ENCODE measurements around the gene EEIG2.

The EEIG2 gene

DNA sequence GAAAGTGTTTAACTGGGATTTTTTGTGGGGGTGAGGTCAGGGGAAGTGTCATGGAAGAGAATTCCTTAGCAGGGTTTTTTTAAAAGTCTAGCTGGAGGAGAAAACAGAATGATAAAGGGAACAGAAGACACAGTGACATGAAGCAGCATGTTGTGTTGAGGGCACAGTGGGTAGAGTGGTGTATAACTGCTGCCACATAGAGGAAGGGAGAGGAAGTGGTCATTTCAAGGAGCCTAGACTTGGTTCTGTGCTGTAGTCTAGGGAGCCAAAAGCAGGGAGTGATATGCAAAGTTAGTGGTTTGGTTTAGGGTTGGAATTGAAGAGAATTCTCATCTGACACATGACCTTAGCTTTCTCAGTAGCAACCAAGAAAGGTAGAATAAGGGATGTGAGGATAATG, 10.2 kb downstream of the EEIG2 start:
- H3K4me1 ChIP-seq (ENCODE audit: control insufficient read depth, insufficient read depth, low read length): no peaks in the 10 kb centered on the region
- no peaks in the 10 kb centered on the region for H3K36me3 ChIP-seq (ENCODE audit: control insufficient read depth, insufficient read depth, low read length)
- H3K27me3 ChIP-seq (ENCODE audit: control insufficient read depth, insufficient read depth, low read length): no peaks in the 10 kb centered on the region
- no peak overlapping the region for H3K4me3 ChIP-seq (ENCODE audit: low read length)
- no peak overlapping the region for H3K27ac ChIP-seq (ENCODE audit: low read depth, low read length)
- no peak overlapping the region for H3K9ac ChIP-seq (ENCODE audit: low read length)

DNA sequence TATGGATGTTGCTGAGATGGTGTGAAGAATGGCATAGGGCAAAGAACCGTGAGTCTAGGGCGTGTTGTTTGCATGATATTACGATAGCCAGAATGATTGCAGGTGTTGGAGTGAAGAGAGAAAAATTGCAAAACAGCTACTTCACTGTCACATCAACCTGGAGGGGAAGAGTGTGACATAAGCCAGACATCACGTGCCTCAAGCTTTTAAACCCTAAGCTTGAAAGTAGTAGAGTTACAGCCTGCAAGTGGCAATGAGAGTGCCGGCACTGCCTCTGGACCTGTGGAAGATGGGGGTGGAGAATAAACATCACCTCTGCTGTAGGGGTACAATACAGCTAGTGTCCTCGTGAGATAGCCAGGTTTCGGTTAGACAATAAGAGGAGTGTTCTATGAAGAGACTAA, 11.1 kb downstream of the EEIG2 start:
- no peaks in the 10 kb centered on the region for H3K27me3 ChIP-seq (ENCODE audit: control insufficient read depth, insufficient read depth, low read length)
- no peak overlapping the region for H3K27ac ChIP-seq (ENCODE audit: low read depth, low read length)
- H3K4me3 ChIP-seq (ENCODE audit: low read length): peak overlapping the region; percentile 28
- no peaks in the 10 kb centered on the region for H3K36me3 ChIP-seq (ENCODE audit: control insufficient read depth, insufficient read depth, low read length)
- H3K4me1 ChIP-seq (ENCODE audit: control insufficient read depth, insufficient read depth, low read length): no peaks in the 10 kb centered on the region
- no peak overlapping the region for H3K9ac ChIP-seq (ENCODE audit: low read length)

DNA sequence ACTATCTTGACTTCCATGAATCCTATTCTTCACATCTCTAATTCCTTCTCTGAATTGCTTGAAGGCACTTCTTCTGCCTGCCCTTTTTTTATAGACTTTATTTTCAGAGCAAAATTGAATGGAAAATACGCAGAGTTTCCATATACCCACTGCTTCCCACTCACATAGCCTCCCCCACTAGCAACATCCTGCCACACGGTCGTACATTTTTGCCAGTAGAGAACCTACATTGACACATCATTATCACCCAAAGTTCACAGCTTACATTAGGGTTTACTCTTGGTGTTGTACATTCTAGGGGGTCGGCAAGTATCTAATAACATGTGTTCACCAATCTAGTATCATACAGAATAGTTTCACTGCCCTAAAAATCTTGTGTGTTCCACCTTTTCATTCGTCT, 12.3 kb downstream of the EEIG2 start:
- Histone ChIP-seq H3K4me3 (ENCODE audit: low read length) (no peak overlapping the region), H3K36me3 (ENCODE audit: control insufficient read depth, insufficient read depth, low read length) (no peaks in the 10 kb centered on the region), H3K27ac (ENCODE audit: low read depth, low read length) (no peak overlapping the region), H3K27me3 (ENCODE audit: control insufficient read depth, insufficient read depth, low read length) (no peaks in the 10 kb centered on the region), H3K4me1 (ENCODE audit: control insufficient read depth, insufficient read depth, low read length) (no peaks in the 10 kb centered on the region), H3K9ac (ENCODE audit: low read length) (no peak overlapping the region)

DNA sequence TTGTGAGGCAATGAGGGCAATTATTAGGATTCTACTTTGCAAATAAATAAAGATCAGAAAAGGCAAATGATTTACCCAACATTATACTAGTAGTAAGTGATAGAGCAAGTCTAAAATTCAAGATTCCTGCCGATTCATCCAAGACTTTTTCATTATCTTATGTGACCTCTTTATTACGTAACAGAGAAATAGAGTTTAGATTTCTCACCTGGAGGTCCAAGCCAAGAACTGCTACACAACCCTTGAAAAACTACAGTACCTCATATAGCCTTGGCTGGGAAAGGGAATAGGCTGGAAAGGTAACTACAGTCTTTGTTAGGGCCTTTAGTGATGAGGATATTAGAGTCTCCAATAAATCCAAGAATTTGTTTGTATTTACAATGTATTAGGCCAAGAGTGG, 13.3 kb downstream of the EEIG2 start:
- H3K4me1 ChIP-seq (ENCODE audit: control insufficient read depth, insufficient read depth, low read length): no peaks in the 10 kb centered on the region
- H3K27me3 ChIP-seq (ENCODE audit: control insufficient read depth, insufficient read depth, low read length): no peaks in the 10 kb centered on the region
- no peak overlapping the region for H3K4me3 ChIP-seq (ENCODE audit: low read length)
- H3K36me3 ChIP-seq (ENCODE audit: control insufficient read depth, insufficient read depth, low read length): no peaks in the 10 kb centered on the region
- no peak overlapping the region for H3K9ac ChIP-seq (ENCODE audit: low read length)
- H3K27ac ChIP-seq (ENCODE audit: low read depth, low read length): no peak overlapping the region

DNA sequence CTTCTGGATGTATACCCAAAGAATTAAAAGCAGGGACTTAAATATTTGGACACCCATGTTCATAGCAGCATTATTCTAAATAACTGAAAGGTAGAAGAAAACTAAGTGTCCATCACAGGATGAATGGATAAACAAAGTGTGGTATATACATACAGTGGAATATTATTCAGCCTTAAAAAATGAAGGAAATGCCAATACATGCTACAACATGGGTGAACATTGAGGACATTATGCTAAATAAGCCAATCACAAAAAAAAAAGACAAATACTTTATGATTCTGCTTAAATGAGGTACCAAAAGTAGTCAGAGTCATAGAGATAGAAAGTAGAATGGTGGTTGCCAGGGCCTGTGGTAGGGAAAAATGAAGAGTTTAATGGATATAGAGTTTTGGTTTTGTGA, 14.1 kb downstream of the EEIG2 start:
- Histone ChIP-seq H3K36me3 (ENCODE audit: control insufficient read depth, insufficient read depth, low read length) (no peaks in the 10 kb centered on the region), H3K4me1 (ENCODE audit: control insufficient read depth, insufficient read depth, low read length) (no peaks in the 10 kb centered on the region), H3K4me3 (ENCODE audit: low read length) (no peak overlapping the region), H3K9ac (ENCODE audit: low read length) (no peak overlapping the region), H3K27me3 (ENCODE audit: control insufficient read depth, insufficient read depth, low read length) (no peaks in the 10 kb centered on the region), H3K27ac (ENCODE audit: low read depth, low read length) (no peak overlapping the region)

DNA sequence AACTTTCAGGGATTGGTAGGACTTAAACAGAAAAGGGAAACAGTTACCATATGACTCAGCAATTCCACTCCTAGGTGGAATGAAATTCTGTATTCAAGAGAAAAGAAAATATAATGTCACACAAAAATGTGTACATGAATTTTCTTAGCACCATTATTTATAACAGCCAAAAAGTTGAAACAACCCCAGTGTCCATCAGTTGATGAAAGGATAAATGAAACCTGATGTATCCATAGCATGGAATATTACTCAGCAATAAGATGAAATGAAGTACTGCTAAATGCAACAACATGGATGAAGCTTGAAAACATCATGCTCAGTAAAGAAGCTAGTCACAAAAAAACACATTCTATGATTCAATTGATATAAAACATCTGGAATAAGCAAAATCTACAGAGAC, 15.5 kb downstream of the EEIG2 start:
- Histone ChIP-seq H3K27ac (ENCODE audit: low read depth, low read length) (no peak overlapping the region), H3K9ac (ENCODE audit: low read length) (no peak overlapping the region), H3K4me1 (ENCODE audit: control insufficient read depth, insufficient read depth, low read length) (no peaks in the 10 kb centered on the region), H3K4me3 (ENCODE audit: low read length) (no peak overlapping the region), H3K36me3 (ENCODE audit: control insufficient read depth, insufficient read depth, low read length) (no peaks in the 10 kb centered on the region), H3K27me3 (ENCODE audit: control insufficient read depth, insufficient read depth, low read length) (no peaks in the 10 kb centered on the region)

DNA sequence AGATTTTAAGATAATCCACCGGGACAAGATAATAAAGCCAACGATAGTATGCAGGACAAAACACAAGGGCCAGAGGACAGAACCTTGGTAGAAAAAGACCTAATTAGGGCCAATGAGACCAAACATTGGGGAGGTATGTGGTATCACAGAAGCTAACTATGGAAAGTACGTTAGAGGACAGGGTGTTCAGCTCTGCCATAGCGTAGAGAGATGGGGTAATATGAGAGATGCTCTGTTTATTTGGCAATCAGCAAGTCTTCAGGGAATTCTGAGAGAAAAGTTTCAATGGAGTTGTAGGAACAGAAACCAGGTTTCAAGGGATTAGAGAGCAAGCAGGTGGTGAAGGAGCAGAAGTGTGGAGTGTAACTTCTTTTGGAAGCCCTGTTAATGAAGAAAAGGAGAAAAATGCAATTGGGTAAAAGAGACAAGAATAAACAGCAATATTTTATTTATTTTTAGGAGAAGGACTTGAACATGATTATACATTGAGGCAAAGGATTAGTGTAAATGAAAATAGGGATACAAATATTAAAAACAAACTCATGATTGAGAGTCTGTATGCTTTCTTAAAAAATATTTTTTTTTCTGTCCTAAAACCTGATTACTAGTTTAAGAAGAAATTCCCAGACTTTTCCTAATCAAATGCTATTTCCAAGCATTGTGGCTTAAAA, 24.0 kb downstream of the EEIG2 start:
- H3K4me1 ChIP-seq (ENCODE audit: control insufficient read depth, insufficient read depth, low read length): peaks cover 3% of the 10 kb centered on the region
- no peaks in the 10 kb centered on the region for H3K36me3 ChIP-seq (ENCODE audit: control insufficient read depth, insufficient read depth, low read length)
- H3K27ac ChIP-seq (ENCODE audit: low read depth, low read length): no peak overlapping the region
- peak overlapping the region; percentile 27 for H3K4me3 ChIP-seq (ENCODE audit: low read length)
- H3K27me3 ChIP-seq (ENCODE audit: control insufficient read depth, insufficient read depth, low read length): no peaks in the 10 kb centered on the region
- H3K9ac ChIP-seq (ENCODE audit: low read length): no peak overlapping the region

DNA sequence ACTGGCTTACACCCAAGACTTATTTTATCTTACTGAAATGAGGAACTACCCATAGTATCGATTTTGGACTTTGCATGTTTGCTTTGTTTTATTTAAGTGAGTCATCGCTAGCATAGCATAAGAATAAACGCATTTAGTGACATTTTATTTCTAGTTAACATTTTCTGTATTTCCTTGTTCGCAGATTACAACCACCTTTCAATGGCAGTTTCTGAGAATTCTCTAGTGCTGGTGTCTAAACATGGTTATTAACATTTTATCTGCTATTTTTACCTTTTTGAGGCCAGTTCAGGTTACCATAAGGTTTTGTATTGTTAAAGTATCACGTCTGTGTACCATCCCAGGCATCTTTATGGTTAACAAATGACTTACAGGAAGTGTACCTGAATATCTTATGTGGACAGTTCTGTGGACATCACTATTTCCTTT, 24.5 kb downstream of the EEIG2 start:
- no peak overlapping the region for H3K9ac ChIP-seq (ENCODE audit: low read length)

DNA sequence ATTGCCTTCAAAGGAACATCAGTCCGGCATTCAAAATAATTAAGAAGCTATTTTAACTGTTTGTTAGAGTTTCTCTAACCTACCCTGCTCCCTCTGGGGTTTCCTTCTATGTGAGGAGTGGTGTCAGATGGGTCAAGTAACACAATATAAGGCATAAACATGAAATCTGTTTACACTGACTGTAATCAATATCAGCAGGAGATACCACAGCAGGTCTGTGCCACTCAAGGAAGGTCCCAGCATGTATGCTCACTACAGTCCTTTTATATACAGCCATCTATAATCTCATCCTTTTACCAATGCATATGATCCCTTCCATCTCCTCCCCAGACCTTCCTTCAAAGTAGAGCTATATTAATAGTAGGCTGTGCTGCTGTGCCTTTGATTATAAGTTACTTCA, 25.4 kb downstream of the EEIG2 start:
- H3K4me1 ChIP-seq (ENCODE audit: control insufficient read depth, insufficient read depth, low read length): peaks cover 3% of the 10 kb centered on the region
- no peak overlapping the region for H3K27ac ChIP-seq (ENCODE audit: low read depth, low read length)
- no peak overlapping the region for H3K4me3 ChIP-seq (ENCODE audit: low read length)
- no peak overlapping the region for H3K9ac ChIP-seq (ENCODE audit: low read length)
- no peaks in the 10 kb centered on the region for H3K36me3 ChIP-seq (ENCODE audit: control insufficient read depth, insufficient read depth, low read length)
- H3K27me3 ChIP-seq (ENCODE audit: control insufficient read depth, insufficient read depth, low read length): no peaks in the 10 kb centered on the region

More for the DNA sequence above, 24.5 kb downstream of the EEIG2 start:
- Histone ChIP-seq H3K36me3 (ENCODE audit: control insufficient read depth, insufficient read depth, low read length) (no peaks in the 10 kb centered on the region), H3K27me3 (ENCODE audit: control insufficient read depth, insufficient read depth, low read length) (no peaks in the 10 kb centered on the region), H3K27ac (ENCODE audit: low read depth, low read length) (no peak overlapping the region), H3K4me1 (ENCODE audit: control insufficient read depth, insufficient read depth, low read length) (peaks cover 3% of the 10 kb centered on the region), H3K4me3 (ENCODE audit: low read length) (no peak overlapping the region)

DNA sequence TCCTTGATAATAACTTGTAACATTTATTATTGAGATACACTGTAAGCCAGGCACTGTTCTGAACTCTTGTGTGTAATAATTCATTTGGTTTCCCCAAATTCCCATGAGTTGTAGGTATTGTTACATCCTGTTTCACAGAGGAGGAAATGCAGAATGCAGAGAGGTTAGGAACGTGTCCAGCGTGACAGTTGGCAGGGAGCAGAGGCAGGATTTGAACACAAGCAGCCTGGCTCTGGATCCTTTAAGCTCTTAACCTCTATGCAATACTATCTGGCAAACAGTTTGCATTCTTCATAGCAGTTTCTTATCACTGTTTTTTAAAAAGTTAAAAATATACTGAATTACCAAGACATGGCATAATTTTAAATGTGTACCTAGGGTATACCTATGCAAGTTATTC, 30.5 kb downstream of the EEIG2 start:
- H3K4me3 ChIP-seq (ENCODE audit: low read length): no peak overlapping the region
- H3K27me3 ChIP-seq (ENCODE audit: control insufficient read depth, insufficient read depth, low read length): no peaks in the 10 kb centered on the region
- H3K36me3 ChIP-seq (ENCODE audit: control insufficient read depth, insufficient read depth, low read length): no peaks in the 10 kb centered on the region
- no peak overlapping the region for H3K9ac ChIP-seq (ENCODE audit: low read length)
- no peak overlapping the region for H3K27ac ChIP-seq (ENCODE audit: low read depth, low read length)
- H3K4me1 ChIP-seq (ENCODE audit: control insufficient read depth, insufficient read depth, low read length): no peaks in the 10 kb centered on the region

DNA sequence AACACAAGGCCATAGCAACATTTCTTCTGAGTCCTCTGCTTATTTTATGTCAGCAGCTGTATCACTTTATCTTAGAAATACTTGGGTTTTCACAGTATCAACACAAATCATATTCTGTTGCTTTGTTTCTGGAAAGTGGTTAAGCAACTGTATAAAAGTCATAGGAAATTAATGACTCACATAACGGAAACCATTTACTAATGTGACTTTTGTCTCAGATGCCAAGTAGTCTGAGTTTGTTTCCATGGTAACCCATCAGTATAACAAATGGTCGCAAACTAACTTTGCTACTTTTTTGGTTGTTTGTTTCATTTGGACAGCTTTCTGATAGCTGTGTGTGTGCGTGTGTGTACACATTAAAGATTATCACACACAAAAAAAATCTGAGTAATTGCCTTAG, 31.1 kb downstream of the EEIG2 start:
- H3K9ac ChIP-seq (ENCODE audit: low read length): no peak overlapping the region
- H3K4me1 ChIP-seq (ENCODE audit: control insufficient read depth, insufficient read depth, low read length): no peaks in the 10 kb centered on the region
- no peak overlapping the region for H3K27ac ChIP-seq (ENCODE audit: low read depth, low read length)
- no peaks in the 10 kb centered on the region for H3K27me3 ChIP-seq (ENCODE audit: control insufficient read depth, insufficient read depth, low read length)
- H3K36me3 ChIP-seq (ENCODE audit: control insufficient read depth, insufficient read depth, low read length): no peaks in the 10 kb centered on the region
- H3K4me3 ChIP-seq (ENCODE audit: low read length): no peak overlapping the region

DNA sequence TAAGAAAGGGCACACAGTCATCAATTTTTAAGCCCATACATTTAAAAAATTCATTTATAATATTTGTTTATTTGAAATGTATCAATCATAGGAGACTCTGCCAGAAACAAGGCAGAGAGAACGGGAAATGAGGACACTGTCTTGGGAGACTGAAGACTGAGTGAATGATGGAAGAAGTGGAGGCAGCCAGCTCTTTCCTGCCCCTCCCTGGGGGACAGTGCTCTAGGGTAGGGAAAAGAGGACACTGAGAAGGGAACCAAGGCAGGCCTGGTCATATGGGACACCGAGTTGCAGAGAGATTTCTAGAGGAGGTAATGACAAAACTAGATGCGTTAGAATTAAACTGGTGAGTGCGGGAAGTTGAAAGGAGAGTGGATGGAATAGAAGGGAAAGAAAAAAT, 31.6 kb downstream of the EEIG2 start:
- Histone ChIP-seq H3K4me3 (ENCODE audit: low read length) (no peak overlapping the region), H3K36me3 (ENCODE audit: control insufficient read depth, insufficient read depth, low read length) (no peaks in the 10 kb centered on the region), H3K27me3 (ENCODE audit: control insufficient read depth, insufficient read depth, low read length) (no peaks in the 10 kb centered on the region), H3K9ac (ENCODE audit: low read length) (no peak overlapping the region), H3K4me1 (ENCODE audit: control insufficient read depth, insufficient read depth, low read length) (no peaks in the 10 kb centered on the region), H3K27ac (ENCODE audit: low read depth, low read length) (no peak overlapping the region)

DNA sequence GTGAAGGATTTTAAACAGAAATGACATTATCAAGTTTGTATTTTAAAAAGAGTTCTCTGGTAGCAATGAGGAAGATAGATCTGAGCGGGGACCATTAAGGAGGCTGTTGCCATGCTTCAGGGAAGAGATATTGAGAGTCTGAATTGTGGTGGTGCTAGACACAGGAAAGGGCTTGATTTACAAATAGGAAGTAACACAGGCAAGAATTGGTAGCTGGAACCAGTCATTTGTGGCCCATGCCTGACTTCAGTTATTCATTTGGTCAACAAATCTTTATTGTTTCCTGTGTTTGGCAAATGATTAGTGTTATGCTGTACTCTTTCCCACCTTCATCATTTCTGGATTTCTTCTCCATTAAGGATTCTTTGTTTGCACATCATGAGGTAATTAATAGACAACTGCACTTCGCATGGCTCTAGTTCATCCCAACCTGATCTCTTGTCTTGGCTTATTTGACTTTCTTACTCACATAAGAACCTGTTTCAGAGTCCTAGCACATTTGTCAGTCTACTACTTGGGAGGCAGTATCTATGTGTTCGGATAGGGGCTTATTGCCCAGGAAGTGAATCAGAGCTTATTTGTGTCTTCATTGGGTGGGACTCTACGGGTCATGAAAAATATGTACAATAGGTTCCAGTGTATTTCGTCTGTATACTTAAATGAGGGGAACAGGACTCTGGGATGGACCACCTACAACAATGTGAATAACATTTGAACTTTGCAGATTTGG, 32.3 kb downstream of the EEIG2 start:
- Histone ChIP-seq H3K4me3 (ENCODE audit: low read length) (no peak overlapping the region), H3K9ac (ENCODE audit: low read length) (no peak overlapping the region), H3K27me3 (ENCODE audit: control insufficient read depth, insufficient read depth, low read length) (no peaks in the 10 kb centered on the region), H3K27ac (ENCODE audit: low read depth, low read length) (peak overlapping the region; percentile 46), H3K36me3 (ENCODE audit: control insufficient read depth, insufficient read depth, low read length) (no peaks in the 10 kb centered on the region), H3K4me1 (ENCODE audit: control insufficient read depth, insufficient read depth, low read length) (no peaks in the 10 kb centered on the region)

Data from rectal smooth muscle tissue (tissue), 1 donor.